OCI-LY7 (cell line): ENCODE results near the gene GRID1.

ENCODE experiments used
- CTCF ChIP-seq: fragments of 200-600 bp; sonication (generic); conservative IDR thresholded peaks from 2 replicates; pipeline ENCODE4 v1.5.1; 2014; ENCODE audit warnings: mild to moderate bottlenecking, antibody characterized with exemption, low read length, moderate library complexity, mixed read lengths
- EZH2phosphoT487 ChIP-seq: fragments of 200-600 bp; sonication (generic); IDR thresholded peaks from 2 replicates; pipeline ENCODE4 v1.6.1; 2018; ENCODE audit warnings: low read depth, borderline replicate concordance, mild to moderate bottlenecking, mixed run types, antibody characterized with exemption, low read length, moderate library complexity, mixed read lengths

- TF ChIP-seq CTCF (no peak), EZH2phosphoT487 (no peak)
Measured at GRCh38 chr10:85919491-85920021, 447.0 kb downstream of the GRID1 start.
